Activated CD8-positive, alpha-beta memory T cell treated with anti-CD3 and anti-CD28 coated beads, Interleukin-2, amount 50 U/mL, for 24 hours (primary cell): ENCODE data around the gene WDR17.

Source experiments
- DNase-seq: peaks from one replicate; pipeline ENCODE4 v3.0.0-alpha.2; 2020; ENCODE audit errors: extremely low read depth

WDR17 gene

DNA sequence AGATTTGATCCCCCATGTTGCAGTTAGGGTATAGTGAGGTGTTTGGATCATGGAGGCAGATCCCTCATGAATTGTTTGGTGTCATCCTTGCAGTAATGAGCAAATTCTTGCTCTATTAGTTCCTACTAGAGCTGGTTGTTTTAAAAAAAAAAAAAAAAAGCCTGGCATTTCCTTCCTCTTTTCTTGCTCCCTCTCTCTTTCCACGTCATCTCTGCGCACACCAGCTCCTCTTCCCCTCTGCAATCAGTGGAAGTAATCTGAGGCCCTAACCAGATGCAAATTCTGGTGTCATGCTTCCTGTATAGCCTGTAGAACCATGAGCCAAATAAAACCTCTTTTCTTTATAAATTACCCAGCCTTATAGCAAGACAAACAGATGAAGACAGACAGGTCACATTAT is 24.5 kb downstream of the WDR17 start:
- no peak for DNase-seq

DNA sequence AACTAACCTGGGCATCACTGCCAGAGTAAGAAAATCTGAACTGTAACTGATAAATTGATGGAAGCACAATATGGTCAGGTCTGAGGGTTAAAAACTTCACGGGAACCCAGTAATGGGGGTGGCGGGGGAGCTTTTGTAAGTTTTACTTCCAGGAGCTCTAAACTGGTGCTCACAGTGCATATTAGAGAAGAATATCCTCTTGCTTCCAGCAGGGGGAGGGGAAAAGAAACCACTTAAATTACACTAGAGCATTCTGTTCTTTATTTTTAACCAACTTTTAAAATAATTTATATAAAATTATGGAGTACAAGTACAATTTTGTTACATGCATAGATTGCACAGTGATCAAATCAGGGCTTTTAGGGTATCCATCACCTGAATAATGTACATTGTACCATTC is 33.7 kb downstream of the WDR17 start:
- DNase-seq: no peak

GRCh38 chr4:176102414-176103063 is 36.9 kb downstream of the WDR17 start:
- DNase-seq: no peak

- no peak for DNase-seq
Observed at GRCh38 chr4:176107695-176108094, 42.1 kb downstream of the WDR17 start.

GRCh38 chr4:176123710-176124407 is 58.2 kb downstream of the WDR17 start:
- DNase-seq: no peak

- no peak for DNase-seq
Observed at GRCh38 chr4:176125063-176125462, 59.4 kb downstream of the WDR17 start.

DNA sequence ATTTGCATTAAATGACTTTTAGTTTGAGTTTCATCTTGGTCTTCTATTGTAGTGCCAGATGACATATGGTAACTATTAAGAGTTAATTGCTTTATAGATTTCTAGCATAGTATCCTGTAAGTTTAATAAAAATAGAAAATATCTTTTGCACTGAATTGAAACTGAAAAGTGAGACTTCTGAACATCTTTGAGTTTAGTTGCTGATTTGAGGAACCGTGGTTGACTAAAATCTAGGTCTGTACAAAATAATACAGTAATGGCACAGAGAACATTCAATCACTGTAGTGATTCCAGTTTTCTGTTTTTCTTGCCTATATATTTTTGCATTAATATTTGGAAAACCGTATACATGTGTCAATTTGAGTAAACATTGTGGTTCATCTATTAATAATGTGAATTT is 69.0 kb downstream of the WDR17 start:
- no peak for DNase-seq

DNA sequence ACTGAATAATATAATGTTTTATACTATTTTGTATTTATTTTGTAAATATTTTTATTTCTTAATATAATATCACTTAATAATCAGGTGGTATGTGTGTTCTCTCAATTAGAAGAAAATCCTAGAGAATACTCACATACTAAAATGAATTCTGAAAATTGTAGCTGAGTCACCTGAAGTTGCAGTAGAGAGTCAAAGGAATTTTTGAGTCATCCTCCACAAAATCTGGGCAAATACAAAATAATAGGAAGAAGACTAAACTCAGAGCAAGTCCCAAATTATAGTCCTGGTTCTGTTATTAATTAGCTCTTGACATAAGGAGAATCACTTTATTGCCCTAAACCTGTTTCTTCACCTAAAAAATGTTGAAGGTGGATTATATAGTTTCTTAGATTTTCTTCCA is 72.0 kb downstream of the WDR17 start:
- no peak for DNase-seq

DNA sequence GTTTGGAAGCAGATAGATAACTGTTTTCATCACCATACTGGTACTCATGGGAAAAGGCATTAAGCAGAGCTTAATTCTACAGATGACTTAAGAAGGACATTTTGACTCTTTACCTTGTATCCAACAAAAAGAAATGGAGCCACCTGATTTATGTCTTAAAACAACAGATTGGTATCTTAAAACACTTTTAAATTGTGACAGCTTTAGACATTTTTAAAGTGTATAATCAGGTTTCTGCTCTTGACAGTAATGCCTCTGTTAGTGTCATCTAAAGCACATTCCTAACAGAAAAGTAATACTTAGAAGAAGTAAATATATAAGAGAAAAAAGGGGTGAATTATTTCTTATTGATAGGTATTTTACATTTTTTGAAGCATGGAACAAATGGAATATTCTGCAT is 73.9 kb downstream of the WDR17 start:
- no peak for DNase-seq

- DNase-seq: no peak
Observed at GRCh38 chr4:176142253-176142652, 76.6 kb downstream of the WDR17 start.

GRCh38 chr4:176149680-176150355 is 84.2 kb downstream of the WDR17 start:
- DNase-seq: no peak

- no peak for DNase-seq
Observed at GRCh38 chr4:176150356-176150682, 84.7 kb downstream of the WDR17 start.

DNA sequence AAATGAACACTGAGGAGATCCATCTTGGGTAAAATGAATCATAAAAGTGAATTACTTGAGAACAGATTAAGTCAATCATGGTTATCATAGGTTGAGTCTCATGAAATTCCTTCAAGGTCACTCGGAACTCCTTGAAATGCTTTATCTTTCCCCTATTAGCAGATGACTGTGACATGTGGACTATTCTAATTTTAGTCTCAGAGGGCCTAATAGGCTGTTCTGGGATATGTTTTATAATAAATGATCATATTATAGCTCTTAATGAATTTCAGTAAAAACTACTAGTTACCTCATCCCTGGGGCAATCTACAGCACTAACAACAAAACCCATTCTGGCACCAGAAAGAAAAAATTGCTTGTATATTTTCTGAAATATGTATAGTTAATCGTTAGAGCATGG is 85.1 kb downstream of the WDR17 start:
- DNase-seq: no peak

DNA sequence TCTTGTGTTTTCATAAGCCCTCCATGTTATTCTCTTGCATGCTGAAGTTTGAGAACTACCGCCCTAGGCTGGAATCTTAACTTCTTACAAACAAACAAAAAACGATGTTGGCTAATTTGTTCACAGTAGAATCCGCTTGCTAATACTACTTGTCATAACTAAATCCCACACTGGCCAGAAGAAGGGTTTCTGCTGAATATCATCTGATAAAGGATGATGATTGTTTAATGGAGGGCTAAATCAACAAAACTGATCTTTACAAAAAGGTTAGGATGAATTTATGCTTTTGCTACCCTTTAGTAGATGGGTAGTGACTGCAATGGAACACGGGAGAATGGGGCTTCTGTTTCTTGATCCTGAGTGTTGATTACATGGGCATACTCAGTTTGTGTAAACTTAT is 87.5 kb downstream of the WDR17 start:
- DNase-seq: no peak

DNA sequence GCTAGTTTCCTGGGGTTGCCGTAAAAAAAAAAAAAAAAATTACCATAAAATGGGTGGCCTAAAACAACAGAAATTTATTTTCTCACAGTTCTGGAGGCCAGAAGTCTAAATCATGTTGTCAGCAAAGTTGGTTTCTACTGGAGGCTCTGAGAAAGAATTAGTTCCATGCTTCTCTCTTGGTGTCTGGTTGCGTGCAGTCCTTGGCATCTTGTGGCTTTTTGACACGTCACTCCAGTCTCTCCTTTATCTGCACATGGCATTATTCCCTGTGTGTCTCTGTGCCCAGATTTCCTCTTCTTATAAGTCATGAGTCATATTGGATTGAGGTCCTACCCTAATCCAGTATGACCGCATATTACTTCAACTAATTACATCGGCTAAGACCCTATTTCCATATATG is 91.0 kb downstream of the WDR17 start:
- no peak for DNase-seq

- DNase-seq: no peak
Observed at GRCh38 chr4:176163041-176163440, 97.4 kb downstream of the WDR17 start.

DNA sequence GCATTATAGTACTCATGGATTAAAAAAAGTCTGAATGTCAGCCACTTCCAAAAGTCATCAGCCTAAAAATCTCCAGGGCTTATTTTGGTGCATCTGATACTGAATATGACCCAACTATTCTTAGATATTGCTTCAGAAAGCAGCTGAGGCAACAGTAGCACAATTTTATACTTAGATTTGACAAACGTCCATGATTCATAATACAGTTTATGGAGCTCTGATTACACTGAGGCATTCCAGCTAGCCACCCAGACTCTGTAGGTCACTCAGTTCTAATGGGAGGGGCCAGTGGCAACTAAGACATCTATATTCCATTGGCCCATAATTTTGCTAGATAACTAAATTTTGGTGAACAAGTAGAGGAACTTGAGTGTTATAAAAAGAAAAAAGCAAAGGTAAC is 119.4 kb downstream of the WDR17 start:
- DNase-seq: no peak

DNA sequence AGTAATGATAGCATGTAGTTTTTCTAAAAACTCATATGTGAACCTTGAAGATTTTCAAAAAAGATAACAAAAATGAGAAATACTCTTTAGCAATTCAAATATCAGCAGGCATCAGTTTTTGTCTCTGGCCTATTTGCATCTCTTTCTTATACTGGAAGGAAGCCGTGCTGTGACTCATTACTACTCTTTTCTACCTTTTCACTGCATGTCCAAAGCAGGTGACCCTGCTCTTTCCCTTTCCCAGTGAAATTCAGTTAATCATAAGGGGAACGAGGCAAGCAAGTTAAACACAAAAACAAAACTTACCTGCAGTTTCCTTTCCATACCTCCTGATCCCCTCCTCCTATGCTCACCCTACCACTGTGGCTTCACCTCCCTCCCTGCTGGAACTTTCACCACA is 120.4 kb downstream of the WDR17 start:
- no peak for DNase-seq

- DNase-seq: no peak
Observed at GRCh38 chr4:176186671-176187395, 121.2 kb downstream of the WDR17 start.

- no peak for DNase-seq
Observed at GRCh38 chr4:176187624-176188023, 122.0 kb downstream of the WDR17 start.

DNA sequence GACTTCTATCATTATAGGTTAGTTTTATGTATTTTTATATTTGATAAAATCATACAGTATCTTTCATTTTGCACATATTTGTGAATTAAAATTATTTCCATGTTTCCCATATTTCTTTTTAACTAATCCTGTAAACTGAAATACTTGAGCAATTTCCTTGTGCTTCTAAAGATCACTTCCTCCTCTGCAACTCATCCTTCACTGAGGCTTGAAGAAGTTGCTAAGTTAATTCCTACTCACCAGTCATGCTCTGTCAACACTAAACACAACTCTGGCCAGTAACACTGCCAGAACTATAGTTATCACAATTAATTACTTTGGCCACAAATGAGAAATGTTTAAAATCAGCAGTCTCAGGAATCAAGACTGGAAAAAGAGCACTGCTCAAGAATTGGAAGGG is 123.0 kb downstream of the WDR17 start:
- DNase-seq: no peak

DNA sequence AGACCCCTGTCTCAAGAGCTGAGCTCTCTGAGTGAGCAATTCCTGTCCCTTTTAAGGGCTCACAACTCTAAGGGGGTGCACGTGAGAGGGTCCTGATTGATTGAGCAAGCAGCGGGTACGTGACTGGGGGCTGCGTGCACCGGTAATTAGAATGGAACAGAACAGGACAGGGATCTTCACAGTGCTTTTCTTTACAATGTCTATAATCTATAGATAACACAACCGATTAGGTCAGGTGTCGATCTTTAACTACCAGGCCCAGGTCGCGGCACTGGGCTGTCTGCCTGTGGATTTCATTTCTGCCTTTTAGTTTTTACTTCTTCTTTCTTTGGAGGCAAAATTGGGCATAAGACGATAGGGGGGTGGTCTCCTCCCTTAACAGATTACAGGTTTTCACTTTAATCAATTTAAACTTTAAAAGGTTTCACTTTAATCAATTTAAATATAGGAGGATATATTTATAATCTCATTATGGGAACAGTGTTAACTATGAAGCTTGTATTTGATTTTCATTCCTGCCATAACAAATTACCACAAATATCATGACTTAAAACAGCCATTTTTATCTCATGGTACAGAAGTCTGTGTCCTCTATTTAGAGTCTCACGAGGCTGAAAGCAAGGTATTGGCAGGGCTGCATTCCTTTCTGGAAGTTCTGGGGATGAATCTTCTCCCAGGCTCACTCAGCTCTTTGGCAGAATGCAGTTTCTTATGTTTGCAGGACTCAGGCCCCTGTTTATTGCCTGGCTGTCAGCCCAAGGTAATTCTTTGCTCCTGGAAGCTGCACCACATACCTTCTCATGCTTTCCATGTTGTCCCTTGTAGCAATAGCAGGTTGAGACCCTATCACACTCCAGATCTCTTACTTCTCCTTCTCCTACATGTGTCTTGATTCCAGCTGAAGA is 124.5 kb downstream of the WDR17 start:
- no peak for DNase-seq
